Stimulated activated naive CD8-positive, alpha-beta T cell treated with anti-CD3 and anti-CD28 coated beads, Interleukin-15, Interleukin-2, amounts not matched to agents 100 ng/mL and 50 ng/mL, for 24 hours (primary cell): ENCODE data around the gene SLC1A4.
"Not testable (repeated sequence)": the region's sequence is repeated elsewhere in the genome, so short reads cannot be mapped to it uniquely, and the experiment has no call there.

Source experiments
- H3K27ac Mint-ChIP-seq: one replicate; pipeline ENCODE4 v1.8.0; 2021; ENCODE audit warnings: mild to moderate bottlenecking, mixed read lengths
- H3K27me3 Mint-ChIP-seq: one replicate; pipeline ENCODE4 v1.8.0; 2021; ENCODE audit warnings: mixed read lengths
- H3K36me3 Mint-ChIP-seq: one replicate; pipeline ENCODE4 v1.8.0; 2021; ENCODE audit warnings: low read depth, mixed read lengths
- H3K4me1 Mint-ChIP-seq: one replicate; pipeline ENCODE4 v1.8.0; 2021; ENCODE audit warnings: low read depth, mixed read lengths
- H3K4me3 Mint-ChIP-seq: one replicate; pipeline ENCODE4 v1.8.0; 2021; ENCODE audit warnings: mild to moderate bottlenecking, mixed read lengths
- H3K9me3 Mint-ChIP-seq: one replicate; pipeline ENCODE4 v1.8.0; 2021; ENCODE audit warnings: mixed read lengths

SLC1A4 gene

GRCh38 chr2:65021709-65022108 is 32.5 kb downstream of the SLC1A4 start:
- Mint-ChIP-seq H3K36me3 (peaks cover 41% of the 10 kb centered on the region), H3K27me3 (no peaks in the 10 kb centered on the region), H3K27ac (no peak overlapping the region), H3K4me3 (no peak overlapping the region), H3K9me3 (no peaks in the 10 kb centered on the region), H3K4me1 (peaks cover 22% of the 10 kb centered on the region)

GRCh38 chr2:65022189-65022588 is 33.0 kb downstream of the SLC1A4 start:
- no peaks in the 10 kb centered on the region for H3K9me3 Mint-ChIP-seq
- H3K4me1 Mint-ChIP-seq: peaks cover 23% of the 10 kb centered on the region
- peaks cover 37% of the 10 kb centered on the region for H3K36me3 Mint-ChIP-seq
- H3K27ac Mint-ChIP-seq: no peak overlapping the region
- no peaks in the 10 kb centered on the region for H3K27me3 Mint-ChIP-seq
- no peak overlapping the region for H3K4me3 Mint-ChIP-seq

- peaks cover 23% of the 10 kb centered on the region for H3K36me3 Mint-ChIP-seq
- no peak overlapping the region for H3K4me3 Mint-ChIP-seq
- H3K27ac Mint-ChIP-seq: no peak overlapping the region
- no peaks in the 10 kb centered on the region for H3K27me3 Mint-ChIP-seq
- no peaks in the 10 kb centered on the region for H3K9me3 Mint-ChIP-seq
- H3K4me1 Mint-ChIP-seq: peaks cover 13% of the 10 kb centered on the region
Measured at GRCh38 chr2:65023742-65024141, 34.5 kb downstream of the SLC1A4 start.

- Mint-ChIP-seq H3K9me3 (no peaks in the 10 kb centered on the region), H3K27me3 (no peaks in the 10 kb centered on the region), H3K4me3 (no peak overlapping the region), H3K36me3 (peaks cover 18% of the 10 kb centered on the region), H3K27ac (peak overlapping the region; percentile 2), H3K4me1 (peaks cover 13% of the 10 kb centered on the region)
Measured at GRCh38 chr2:65024149-65024829, 35.1 kb downstream of the SLC1A4 start.

- Mint-ChIP-seq H3K4me3 (no peak overlapping the region), H3K36me3 (peaks cover 17% of the 10 kb centered on the region), H3K4me1 (peaks cover 16% of the 10 kb centered on the region), H3K27me3 (no peaks in the 10 kb centered on the region), H3K9me3 (no peaks in the 10 kb centered on the region), H3K27ac (peak overlapping the region; percentile 50)
Measured at GRCh38 chr2:65025453-65026123, 36.4 kb downstream of the SLC1A4 start.

- H3K4me3 Mint-ChIP-seq: no peak overlapping the region
- no peaks in the 10 kb centered on the region for H3K9me3 Mint-ChIP-seq
- H3K27ac Mint-ChIP-seq: peak overlapping the region; percentile 50
- no peaks in the 10 kb centered on the region for H3K27me3 Mint-ChIP-seq
- H3K4me1 Mint-ChIP-seq: peaks cover 22% of the 10 kb centered on the region
- peaks cover 17% of the 10 kb centered on the region for H3K36me3 Mint-ChIP-seq
Measured at GRCh38 chr2:65026154-65026553, 37.0 kb downstream of the SLC1A4 start.

- H3K27me3 Mint-ChIP-seq: no peaks in the 10 kb centered on the region
- H3K4me1 Mint-ChIP-seq: peaks cover 29% of the 10 kb centered on the region
- H3K36me3 Mint-ChIP-seq: peaks cover 11% of the 10 kb centered on the region
- H3K9me3 Mint-ChIP-seq: no peaks in the 10 kb centered on the region
- no peak overlapping the region for H3K27ac Mint-ChIP-seq
- no peak overlapping the region for H3K4me3 Mint-ChIP-seq
Measured at GRCh38 chr2:65026704-65027464, 37.7 kb downstream of the SLC1A4 start.

GRCh38 chr2:65027616-65028244 is 38.5 kb downstream of the SLC1A4 start:
- Mint-ChIP-seq H3K27ac (no peak overlapping the region), H3K4me3 (no peak overlapping the region), H3K4me1 (peaks cover 37% of the 10 kb centered on the region), H3K27me3 (no peaks in the 10 kb centered on the region), H3K9me3 (no peaks in the 10 kb centered on the region), H3K36me3 (peaks cover 9% of the 10 kb centered on the region)

GRCh38 chr2:65030476-65031332 is 41.5 kb downstream of the SLC1A4 start:
- H3K9me3 Mint-ChIP-seq: no peaks in the 10 kb centered on the region
- no peaks in the 10 kb centered on the region for H3K27me3 Mint-ChIP-seq
- H3K27ac Mint-ChIP-seq: no peak overlapping the region
- peaks cover 34% of the 10 kb centered on the region for H3K4me1 Mint-ChIP-seq
- H3K36me3 Mint-ChIP-seq: no peaks in the 10 kb centered on the region
- no peak overlapping the region for H3K4me3 Mint-ChIP-seq

- peak overlapping the region; percentile 56 for H3K4me3 Mint-ChIP-seq
- no peaks in the 10 kb centered on the region for H3K36me3 Mint-ChIP-seq
- no peaks in the 10 kb centered on the region for H3K9me3 Mint-ChIP-seq
- peaks cover 27% of the 10 kb centered on the region for H3K4me1 Mint-ChIP-seq
- H3K27me3 Mint-ChIP-seq: no peaks in the 10 kb centered on the region
- H3K27ac Mint-ChIP-seq: peak overlapping the region; percentile 51
Measured at GRCh38 chr2:65031341-65032018, 42.3 kb downstream of the SLC1A4 start.

- no peaks in the 10 kb centered on the region for H3K9me3 Mint-ChIP-seq
- H3K27ac Mint-ChIP-seq: peak overlapping the region; percentile 51
- H3K4me1 Mint-ChIP-seq: peaks cover 24% of the 10 kb centered on the region
- H3K4me3 Mint-ChIP-seq: peak overlapping the region; percentile 56
- H3K27me3 Mint-ChIP-seq: no peaks in the 10 kb centered on the region
- no peaks in the 10 kb centered on the region for H3K36me3 Mint-ChIP-seq
Measured at GRCh38 chr2:65032019-65032975, 43.1 kb downstream of the SLC1A4 start.

GRCh38 chr2:65033178-65033577 is 44.0 kb downstream of the SLC1A4 start:
- Mint-ChIP-seq H3K36me3 (no peaks in the 10 kb centered on the region), H3K27me3 (no peaks in the 10 kb centered on the region), H3K4me3 (no peak overlapping the region), H3K27ac (no peak overlapping the region), H3K9me3 (no peaks in the 10 kb centered on the region), H3K4me1 (peaks cover 24% of the 10 kb centered on the region)

- H3K4me3 Mint-ChIP-seq, H3K36me3 Mint-ChIP-seq, H3K27ac Mint-ChIP-seq, H3K27me3 Mint-ChIP-seq, H3K9me3 Mint-ChIP-seq: not testable (repeated sequence)
- H3K4me1 Mint-ChIP-seq: peaks cover 24% of the 10 kb centered on the region
Measured at GRCh38 chr2:65033667-65034066, 44.5 kb downstream of the SLC1A4 start.
